Measurements from ENCODE around the gene MSANTD7.

Gene MSANTD7

GRCh38 chr10:14880229-14880628 lies 42.1 kb downstream of the MSANTD7 start:
- peak overlapping the region; percentile 91 for H3K9ac ChIP-seq (ENCODE audit: low read length)
- TF ChIP-seq EZH2 (IDR thresholded peaks at IDR 0.05; ENCODE audit: borderline replicate concordance, low read length) (no peak), CTCF (IDR thresholded peaks at IDR 0.05; ENCODE audit: low read length) (no peak)
- H3K4me3 ChIP-seq (ENCODE audit: low read depth, low read length, poor library complexity, severe bottlenecking) = peak overlapping the region; percentile 81
- peak overlapping the region; percentile 35 for H3K27ac ChIP-seq (ENCODE audit: low read depth, low read length, poor library complexity, severe bottlenecking)
- H3K27me3 ChIP-seq (ENCODE audit: insufficient read depth, low read length) = no peaks in the 10 kb centered on the region
- peaks cover 69% of the 10 kb centered on the region for H3K79me2 ChIP-seq (ENCODE audit: insufficient read depth, low read length)
- peaks cover 34% of the 10 kb centered on the region for H3K36me3 ChIP-seq (ENCODE audit: insufficient read depth, low read length)
- no peak overlapping the region for H2AFZ ChIP-seq (ENCODE audit: low read length)
- H3K4me1 ChIP-seq (ENCODE audit: insufficient read depth, low read length, severe bottlenecking) = peaks cover 30% of the 10 kb centered on the region
- H3K9me2 ChIP-seq (ENCODE audit: low read depth, low read length) = no peaks in the 10 kb centered on the region
- H3K9me3 ChIP-seq (ENCODE audit: low read length) = no peaks in the 10 kb centered on the region
- peak overlapping the region; percentile 93 for H3K4me2 ChIP-seq (ENCODE audit: low read length)
- H4K20me1 ChIP-seq (ENCODE audit: insufficient read depth, low read length) = no peaks in the 10 kb centered on the region
- 0 out of 2 replicates have a peak, but pooled peaks cover under 1% of the 10 kb centered on the region for H3F3A ChIP-seq (ENCODE audit: insufficient read depth, low read length)

DNA sequence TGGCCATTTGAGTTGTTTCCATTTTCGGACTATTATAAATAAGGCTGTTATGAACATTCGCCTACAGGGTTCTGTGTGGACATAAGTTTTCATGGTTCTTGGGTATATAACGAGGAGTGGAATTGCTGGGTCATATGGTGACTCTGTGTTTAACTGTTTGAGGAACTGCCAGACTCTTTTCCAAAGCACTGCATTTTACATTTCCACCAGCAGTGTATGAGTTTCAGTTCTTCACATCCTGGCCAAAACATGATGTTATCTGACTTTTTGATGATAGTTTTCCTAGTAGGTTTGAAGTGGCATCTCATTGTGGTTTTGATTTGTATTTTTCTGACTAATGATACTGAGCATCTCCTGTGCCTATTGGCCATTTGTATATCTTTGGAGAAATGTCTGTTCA lies 46.0 kb downstream of the MSANTD7 start:
- Histone ChIP-seq H4K20me1 (ENCODE audit: insufficient read depth, low read length) (no peaks in the 10 kb centered on the region), H3F3A (ENCODE audit: insufficient read depth, low read length) (no peaks in the 10 kb centered on the region), H3K4me1 (ENCODE audit: insufficient read depth, low read length, severe bottlenecking) (peaks cover 17% of the 10 kb centered on the region), H3K9me3 (ENCODE audit: low read length) (no peaks in the 10 kb centered on the region), H3K27me3 (ENCODE audit: insufficient read depth, low read length) (no peaks in the 10 kb centered on the region), H3K36me3 (ENCODE audit: insufficient read depth, low read length) (peaks cover 58% of the 10 kb centered on the region), H2AFZ (ENCODE audit: low read length) (no peak overlapping the region), H3K27ac (ENCODE audit: low read depth, low read length, poor library complexity, severe bottlenecking) (no peak overlapping the region), H3K9ac (ENCODE audit: low read length) (no peak overlapping the region), H3K9me2 (ENCODE audit: low read depth, low read length) (no peaks in the 10 kb centered on the region), H3K4me2 (ENCODE audit: low read length) (no peak overlapping the region), H3K79me2 (ENCODE audit: insufficient read depth, low read length) (peaks cover 84% of the 10 kb centered on the region), H3K4me3 (ENCODE audit: low read depth, low read length, poor library complexity, severe bottlenecking) (no peak overlapping the region)
- TF ChIP-seq CTCF (IDR thresholded peaks at IDR 0.05; ENCODE audit: low read length) = no peak
- TF ChIP-seq EZH2 (IDR thresholded peaks at IDR 0.05; ENCODE audit: borderline replicate concordance, low read length) = no peak
